ENCODE data around the gene POLN.

DNA sequence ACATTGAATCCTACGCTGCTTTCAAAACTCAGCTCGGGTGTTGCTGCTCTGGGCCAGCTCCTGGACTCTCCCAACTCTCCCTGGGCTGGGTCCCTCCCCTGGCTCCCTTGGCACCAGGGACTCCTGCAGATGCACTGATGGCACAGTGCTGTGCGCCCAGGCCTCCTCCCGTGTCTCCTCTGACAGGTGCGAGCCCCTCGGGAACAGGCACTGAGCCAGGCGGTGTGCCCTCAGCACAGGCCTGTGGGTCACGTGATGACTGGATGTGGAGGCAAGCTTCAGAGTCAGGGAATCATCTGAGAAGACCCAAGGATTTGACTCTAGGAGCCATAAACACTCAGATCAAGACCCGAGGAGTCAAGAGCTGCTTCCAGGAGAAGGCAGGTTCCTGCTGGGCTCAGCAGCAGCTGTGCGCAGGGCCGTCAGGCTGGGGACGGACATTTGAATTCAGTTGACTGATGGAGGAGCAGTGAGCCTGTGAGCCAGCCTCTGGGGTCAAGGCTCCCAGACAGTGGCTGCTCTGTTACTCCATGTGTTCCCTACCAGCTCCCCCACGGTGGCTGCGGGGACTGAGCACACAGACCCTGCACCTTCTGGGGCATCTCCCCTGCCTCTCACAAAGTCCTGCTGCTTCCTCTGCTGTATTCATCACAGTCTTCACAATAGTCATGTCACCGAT lies 149.8 kb downstream of the POLN start:
- TF ChIP-seq, protein P1, sequence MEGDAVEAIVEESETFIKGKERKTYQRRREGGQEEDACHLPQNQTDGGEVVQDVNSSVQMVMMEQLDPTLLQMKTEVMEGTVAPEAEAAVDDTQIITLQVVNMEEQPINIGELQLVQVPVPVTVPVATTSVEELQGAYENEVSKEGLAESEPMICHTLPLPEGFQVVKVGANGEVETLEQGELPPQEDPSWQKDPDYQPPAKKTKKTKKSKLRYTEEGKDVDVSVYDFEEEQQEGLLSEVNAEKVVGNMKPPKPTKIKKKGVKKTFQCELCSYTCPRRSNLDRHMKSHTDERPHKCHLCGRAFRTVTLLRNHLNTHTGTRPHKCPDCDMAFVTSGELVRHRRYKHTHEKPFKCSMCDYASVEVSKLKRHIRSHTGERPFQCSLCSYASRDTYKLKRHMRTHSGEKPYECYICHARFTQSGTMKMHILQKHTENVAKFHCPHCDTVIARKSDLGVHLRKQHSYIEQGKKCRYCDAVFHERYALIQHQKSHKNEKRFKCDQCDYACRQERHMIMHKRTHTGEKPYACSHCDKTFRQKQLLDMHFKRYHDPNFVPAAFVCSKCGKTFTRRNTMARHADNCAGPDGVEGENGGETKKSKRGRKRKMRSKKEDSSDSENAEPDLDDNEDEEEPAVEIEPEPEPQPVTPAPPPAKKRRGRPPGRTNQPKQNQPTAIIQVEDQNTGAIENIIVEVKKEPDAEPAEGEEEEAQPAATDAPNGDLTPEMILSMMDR (conservative IDR thresholded peaks at IDR 0.05; ENCODE audit: low read length): no peak
- no peak for TF ChIP-seq EZH2phosphoT487 (IDR thresholded peaks at IDR 0.05; ENCODE audit: borderline replicate concordance, low read depth, low read length)

All from OCI-LY7 (cell line).